Ascending aorta (tissue), 2 donors: ENCODE data around the gene PICALM. TPM values are rescaled to one million over a fixed set of nuclear protein-coding genes. Genes with fewer than 3 reads are reported as not detected.
"Not testable (repeated sequence)": the region's sequence is repeated elsewhere in the genome, so short reads cannot be mapped to it uniquely, and the experiment has no call there.

ENCODE experiments used
- DNase-seq, 2 donors: peaks; one replicate each; pipeline ENCODE4 v3.0.0-alpha.2; 2019; ENCODE audit warnings: low spot score in 2 of 2
- H3K27ac ChIP-seq, 2 donors: fragments of 200-600 bp; sonication (generic); one replicate each; pipeline ENCODE4 v1.5.1; 2016 to 2017; ENCODE audit warnings: mild to moderate bottlenecking in 1 of 2
- H3K27me3 ChIP-seq: fragments of 200-600 bp; sonication (generic); one replicate; pipeline ENCODE4 v1.5.1; 2017
- H3K36me3 ChIP-seq, 2 donors: fragments of 200-600 bp; sonication (generic); one replicate each; pipeline ENCODE4 v1.5.1; 2016
- H3K4me1 ChIP-seq, 2 donors: fragments of 200-600 bp; sonication (generic); one replicate each; pipeline ENCODE4 v1.5.1; 2016 to 2017; ENCODE audit warnings: mild to moderate bottlenecking in 1 of 2
- H3K4me3 ChIP-seq, 2 donors: fragments of 200-600 bp; sonication (generic); one replicate each; pipeline ENCODE4 v1.5.1; 2016 to 2017; ENCODE audit warnings: mild to moderate bottlenecking in 1 of 2
- H3K9me3 ChIP-seq, 2 donors: fragments of 200-600 bp; sonication (generic); one replicate each; pipeline ENCODE4 v1.5.1; 2016
- intact Hi-C: fragments of 100-400 bp; cut with DNase I; formaldehyde crosslinking; loops from one replicate; pipeline ENCODE4 v1.15.1; 2023
- total RNA-seq: library from RNA; depleted of rRNA; stranded (reverse); fragments of >200 nt; gene quantifications from one replicate; pipeline ENCODE4 v1.1.0, GENCODE V29; 2016
- TF ChIP-seq, protein P1 (sequence below), 3 experiments: fragments of 200-600 bp in 2 of 3; fragments of 450-650 bp in 1 of 3; sonication (generic) in 2 of 3; IDR thresholded peaks; one replicate each; pipeline ENCODE4 v1.5.1; 2016 to 2019; ENCODE audit warnings: antibody characterized with exemption in 3 of 3, mild to moderate bottlenecking in 1 of 3, moderate library complexity in 1 of 3

PICALM gene
- total RNA-seq, 1 donor from 2014 or later, result 158 TPM

DNA sequence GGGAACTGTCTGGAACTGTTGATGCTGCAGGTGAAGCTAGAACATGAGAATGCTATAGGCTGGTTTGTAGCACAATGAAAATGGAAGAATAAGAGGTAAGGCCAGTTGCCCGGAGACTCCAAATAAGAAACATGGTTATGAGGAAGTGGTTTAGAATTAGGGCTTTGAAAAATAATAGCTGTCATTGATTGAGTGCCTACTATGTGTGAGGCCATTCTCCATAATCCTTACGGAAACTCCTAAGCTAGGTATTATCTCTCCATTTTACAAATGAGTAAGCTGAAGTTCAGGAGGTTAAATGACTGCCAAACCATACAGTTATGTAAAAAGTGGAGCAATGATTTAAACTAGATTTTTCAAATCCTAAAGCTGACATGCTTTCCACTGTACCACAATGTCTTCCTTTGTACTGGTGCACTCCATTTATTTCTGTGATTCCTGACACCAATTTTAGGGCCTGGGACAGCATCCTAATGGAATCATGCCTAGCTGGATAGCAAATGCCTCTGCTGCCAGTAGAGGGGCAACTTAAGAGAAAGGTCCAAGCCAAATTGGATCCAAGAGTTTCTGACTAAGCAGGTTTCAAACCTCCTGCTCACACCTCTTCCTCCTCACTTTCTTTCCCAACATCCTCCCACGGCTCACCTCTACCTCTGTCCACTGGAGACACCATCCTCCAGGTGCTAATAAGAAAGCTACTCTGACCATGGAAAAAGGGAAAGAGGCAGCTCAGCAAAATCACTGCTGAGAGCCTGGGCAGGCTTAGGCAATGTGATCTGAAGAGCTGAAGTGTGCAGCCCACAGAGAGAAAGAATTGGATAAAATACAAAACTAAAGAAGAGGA is 46.9 kb upstream of the PICALM start:
- TF ChIP-seq, protein P1, sequence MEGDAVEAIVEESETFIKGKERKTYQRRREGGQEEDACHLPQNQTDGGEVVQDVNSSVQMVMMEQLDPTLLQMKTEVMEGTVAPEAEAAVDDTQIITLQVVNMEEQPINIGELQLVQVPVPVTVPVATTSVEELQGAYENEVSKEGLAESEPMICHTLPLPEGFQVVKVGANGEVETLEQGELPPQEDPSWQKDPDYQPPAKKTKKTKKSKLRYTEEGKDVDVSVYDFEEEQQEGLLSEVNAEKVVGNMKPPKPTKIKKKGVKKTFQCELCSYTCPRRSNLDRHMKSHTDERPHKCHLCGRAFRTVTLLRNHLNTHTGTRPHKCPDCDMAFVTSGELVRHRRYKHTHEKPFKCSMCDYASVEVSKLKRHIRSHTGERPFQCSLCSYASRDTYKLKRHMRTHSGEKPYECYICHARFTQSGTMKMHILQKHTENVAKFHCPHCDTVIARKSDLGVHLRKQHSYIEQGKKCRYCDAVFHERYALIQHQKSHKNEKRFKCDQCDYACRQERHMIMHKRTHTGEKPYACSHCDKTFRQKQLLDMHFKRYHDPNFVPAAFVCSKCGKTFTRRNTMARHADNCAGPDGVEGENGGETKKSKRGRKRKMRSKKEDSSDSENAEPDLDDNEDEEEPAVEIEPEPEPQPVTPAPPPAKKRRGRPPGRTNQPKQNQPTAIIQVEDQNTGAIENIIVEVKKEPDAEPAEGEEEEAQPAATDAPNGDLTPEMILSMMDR (IDR thresholded peaks at IDR 0.05), result no peak
- Histone ChIP-seq H3K36me3 (no peaks in the 10 kb centered on the region), H3K27ac (no peak overlapping the region), H3K27me3 (no peaks in the 10 kb centered on the region), H3K9me3 (no peaks in the 10 kb centered on the region), H3K4me1 (peaks cover 0 to 5% of the 10 kb centered on the region in 2 donors), H3K4me3 (no peak overlapping the region)
- no peak for DNase-seq
- intact Hi-C loops, result no loop called here

DNA sequence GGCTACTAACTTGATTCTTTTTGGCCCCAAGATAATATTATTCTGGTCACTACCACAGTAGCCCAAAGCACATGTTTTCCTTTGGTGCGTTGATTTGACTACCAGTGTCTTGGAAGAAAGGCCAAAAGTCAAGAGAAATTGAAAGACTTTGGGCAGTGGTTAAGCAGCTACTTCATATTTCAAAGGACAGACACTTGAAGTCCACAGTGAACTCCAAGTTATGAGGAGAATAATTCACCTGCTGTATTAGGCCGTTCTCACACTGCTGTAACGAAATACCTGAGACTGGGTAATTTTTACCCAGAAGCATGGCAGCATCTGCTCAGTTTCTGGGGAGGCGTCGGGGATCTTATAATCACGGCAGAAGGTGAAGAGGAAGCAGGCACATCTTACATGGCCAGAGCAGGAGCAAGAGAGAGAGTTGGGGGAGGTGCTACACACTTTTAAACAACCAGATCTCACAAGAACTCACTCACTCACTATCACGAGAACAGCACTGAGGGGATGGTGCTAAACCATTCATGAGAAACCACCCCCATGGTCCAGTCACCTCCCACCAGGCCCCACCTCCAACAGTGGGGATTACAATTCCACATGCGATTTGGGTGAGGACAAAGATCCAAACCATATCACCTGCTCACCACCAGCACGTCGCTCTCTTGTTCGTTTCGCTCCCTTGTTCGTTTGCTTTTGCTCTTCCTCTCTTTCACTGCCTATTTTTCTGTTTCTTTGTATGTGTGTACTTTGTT is 40.2 kb upstream of the PICALM start:
- no peak overlapping the region for H3K4me3 ChIP-seq
- no peaks in the 10 kb centered on the region for H3K36me3 ChIP-seq
- intact Hi-C loops, result no loop called here
- no peaks in the 10 kb centered on the region for H3K9me3 ChIP-seq
- TF ChIP-seq, protein P1 (IDR thresholded peaks at IDR 0.05), result no peak
- no peaks in the 10 kb centered on the region for H3K4me1 ChIP-seq
- DNase-seq, result no peak
- H3K27me3 ChIP-seq, result no peaks in the 10 kb centered on the region
- H3K27ac ChIP-seq, result no peak overlapping the region

DNA sequence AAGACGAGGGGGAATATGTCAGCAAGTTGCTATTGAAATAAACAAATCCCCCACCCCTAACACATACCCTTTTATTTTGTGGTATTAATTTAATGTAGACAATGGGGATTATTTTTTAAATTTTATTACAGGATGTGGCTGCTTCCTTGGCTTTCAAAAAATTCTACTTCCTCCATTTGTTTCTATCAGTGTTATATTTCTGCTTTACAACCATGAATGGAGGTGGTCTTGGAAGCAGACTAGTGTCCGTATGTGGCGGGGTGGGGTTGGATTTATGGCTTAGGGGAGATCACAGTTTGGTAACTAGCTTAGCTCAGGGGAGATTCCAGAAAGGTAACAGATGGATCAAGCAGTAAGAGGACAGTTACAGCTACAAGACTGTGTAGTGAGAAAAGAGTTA is 39.3 kb upstream of the PICALM start:
- H3K4me1 ChIP-seq, result no peaks in the 10 kb centered on the region
- H3K27ac ChIP-seq, result no peak overlapping the region
- no peak for DNase-seq
- no peaks in the 10 kb centered on the region for H3K27me3 ChIP-seq
- H3K9me3 ChIP-seq, result no peaks in the 10 kb centered on the region
- H3K4me3 ChIP-seq, result no peak overlapping the region
- H3K36me3 ChIP-seq, result no peaks in the 10 kb centered on the region
- intact Hi-C loops, result no loop called here
- TF ChIP-seq, protein P1 (IDR thresholded peaks at IDR 0.05), result no peak

DNA sequence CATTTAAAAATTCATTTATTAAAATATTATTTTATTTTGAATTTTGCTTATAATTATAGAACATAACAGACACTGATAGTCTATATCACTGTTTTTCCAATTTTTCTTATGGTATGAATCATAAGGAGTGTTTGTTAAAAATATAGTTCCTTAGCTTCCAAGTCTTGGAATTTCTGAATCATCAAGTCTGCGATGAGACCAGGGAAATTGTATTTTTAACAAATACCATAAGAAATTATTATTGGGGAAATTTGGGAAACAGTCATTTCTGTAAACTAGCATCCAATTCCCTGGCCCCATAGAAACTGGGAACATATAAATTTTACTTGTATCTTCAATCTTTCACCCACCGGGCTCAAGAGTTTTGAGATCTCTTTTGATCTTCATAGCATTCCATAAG is 38.0 kb upstream of the PICALM start:
- Histone ChIP-seq H3K4me1 (no peaks in the 10 kb centered on the region), H3K4me3 (no peak overlapping the region), H3K27ac (no peak overlapping the region), H3K27me3 (no peaks in the 10 kb centered on the region), H3K9me3 (no peaks in the 10 kb centered on the region), H3K36me3 (no peaks in the 10 kb centered on the region)
- DNase-seq, result no peak
- intact Hi-C loops, result no loop called here
- TF ChIP-seq, protein P1 (IDR thresholded peaks at IDR 0.05), result no peak

DNA sequence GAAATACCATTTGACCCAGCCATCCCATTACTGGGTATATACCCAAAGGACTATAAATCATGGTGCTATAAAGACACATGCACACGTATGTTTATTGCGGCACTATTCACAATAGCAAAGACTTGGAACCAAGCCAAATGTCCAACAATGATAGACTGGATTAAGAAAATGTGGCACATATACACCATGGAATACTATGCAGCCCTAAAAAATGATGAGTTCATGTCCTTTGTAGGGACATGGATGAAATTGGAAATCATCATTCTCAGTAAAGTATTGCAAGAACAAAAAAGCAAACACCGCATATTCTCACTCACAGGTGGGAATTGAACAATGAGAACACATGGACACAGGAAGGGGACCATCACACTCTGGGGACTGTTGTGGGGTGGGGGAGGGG is 37.1 kb upstream of the PICALM start:
- H3K9me3 ChIP-seq, DNase-seq, H3K4me3 ChIP-seq, H3K4me1 ChIP-seq, H3K36me3 ChIP-seq, intact Hi-C loops, H3K27ac ChIP-seq, H3K27me3 ChIP-seq: not testable (repeated sequence)

DNA sequence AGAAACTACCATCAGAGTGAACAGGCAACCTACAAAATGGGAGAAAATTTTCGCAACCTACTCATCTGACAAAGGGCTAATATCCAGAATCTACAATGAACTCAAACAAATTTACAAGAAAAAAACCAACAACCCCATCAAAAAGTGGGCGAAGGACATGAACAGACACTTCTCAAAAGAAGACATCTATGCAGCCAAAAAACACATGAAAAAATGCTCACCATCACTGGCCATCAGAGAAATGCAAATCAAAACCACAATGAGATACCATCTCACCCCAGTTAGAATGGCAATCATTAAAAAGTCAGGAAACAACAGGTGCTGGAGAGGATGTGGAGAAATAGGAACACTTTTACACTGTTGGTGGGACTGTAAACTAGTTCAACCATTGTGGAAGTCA is 36.7 kb upstream of the PICALM start:
- H3K4me3 ChIP-seq, H3K4me1 ChIP-seq, H3K9me3 ChIP-seq, H3K36me3 ChIP-seq, intact Hi-C loops, H3K27me3 ChIP-seq, DNase-seq, H3K27ac ChIP-seq: not testable (repeated sequence)
